ENCODE data around the gene ZXDC.

Gene ZXDC

DNA sequence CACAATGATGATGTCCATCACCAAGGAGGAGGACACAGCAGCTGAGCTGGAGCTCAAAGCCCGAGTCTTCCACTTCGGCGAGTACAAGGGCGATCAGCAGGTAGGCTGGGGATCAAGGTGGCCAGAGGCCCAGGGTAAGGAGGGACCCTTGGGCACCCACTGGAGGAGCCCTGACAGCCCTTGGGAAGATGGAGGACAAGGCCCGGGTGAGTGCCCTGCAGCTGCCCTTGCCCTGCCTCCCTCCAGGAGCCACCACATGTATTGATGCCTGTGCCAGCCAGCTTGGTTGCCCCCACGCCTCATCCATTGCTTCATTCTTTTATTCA is 42.6 kb downstream of the ZXDC start:
- Histone ChIP-seq H3K36me3 (no peaks in the 10 kb centered on the region), H3K9me3 (no peaks in the 10 kb centered on the region), H3K4me3 (ENCODE audit: low read depth, low read length) (no peak overlapping the region), H3K4me1 (no peaks in the 10 kb centered on the region), H3K27me3 (no peaks in the 10 kb centered on the region)
- DNase-seq, result no peak
- TF ChIP-seq, protein P1, sequence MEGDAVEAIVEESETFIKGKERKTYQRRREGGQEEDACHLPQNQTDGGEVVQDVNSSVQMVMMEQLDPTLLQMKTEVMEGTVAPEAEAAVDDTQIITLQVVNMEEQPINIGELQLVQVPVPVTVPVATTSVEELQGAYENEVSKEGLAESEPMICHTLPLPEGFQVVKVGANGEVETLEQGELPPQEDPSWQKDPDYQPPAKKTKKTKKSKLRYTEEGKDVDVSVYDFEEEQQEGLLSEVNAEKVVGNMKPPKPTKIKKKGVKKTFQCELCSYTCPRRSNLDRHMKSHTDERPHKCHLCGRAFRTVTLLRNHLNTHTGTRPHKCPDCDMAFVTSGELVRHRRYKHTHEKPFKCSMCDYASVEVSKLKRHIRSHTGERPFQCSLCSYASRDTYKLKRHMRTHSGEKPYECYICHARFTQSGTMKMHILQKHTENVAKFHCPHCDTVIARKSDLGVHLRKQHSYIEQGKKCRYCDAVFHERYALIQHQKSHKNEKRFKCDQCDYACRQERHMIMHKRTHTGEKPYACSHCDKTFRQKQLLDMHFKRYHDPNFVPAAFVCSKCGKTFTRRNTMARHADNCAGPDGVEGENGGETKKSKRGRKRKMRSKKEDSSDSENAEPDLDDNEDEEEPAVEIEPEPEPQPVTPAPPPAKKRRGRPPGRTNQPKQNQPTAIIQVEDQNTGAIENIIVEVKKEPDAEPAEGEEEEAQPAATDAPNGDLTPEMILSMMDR (IDR thresholded peaks at IDR 0.05; ENCODE audit: low read depth, low read length), result no peak

DNA sequence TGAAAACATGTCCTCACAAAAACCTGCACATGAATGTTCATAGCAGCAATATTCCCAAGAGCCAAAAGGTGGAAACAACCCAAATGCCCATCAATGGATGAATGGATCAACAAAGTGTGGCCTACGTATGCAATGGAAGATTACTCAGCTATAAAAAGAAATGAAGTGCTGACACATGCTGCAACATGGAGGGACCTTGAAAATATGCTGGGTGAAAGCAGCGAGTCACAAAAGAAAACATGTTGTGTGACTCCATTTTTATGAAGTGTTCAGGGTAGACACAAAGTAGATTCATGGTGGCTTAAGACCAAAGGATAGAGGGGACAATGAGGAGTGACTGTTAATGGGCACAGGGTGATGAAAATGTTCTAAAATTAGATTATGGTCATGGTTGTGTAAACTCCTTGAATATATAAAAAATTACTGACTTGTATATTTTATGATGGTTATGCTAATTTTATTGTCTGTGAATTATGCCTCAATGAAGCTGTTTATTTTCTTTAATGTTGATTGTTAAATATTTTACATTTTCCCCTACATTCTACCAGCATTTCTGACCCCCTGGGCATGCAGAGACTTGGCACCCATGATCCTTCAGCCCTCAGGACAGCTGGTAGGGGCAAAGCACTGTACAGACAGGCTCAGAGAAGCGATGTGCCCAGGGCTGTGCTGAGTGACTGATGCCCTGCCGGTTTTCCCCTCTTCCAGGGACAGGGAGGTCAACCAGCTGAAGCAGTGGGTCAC is 43.2 kb downstream of the ZXDC start:
- H3K9me3 ChIP-seq, result no peaks in the 10 kb centered on the region
- no peaks in the 10 kb centered on the region for H3K4me1 ChIP-seq
- no peak overlapping the region for H3K4me3 ChIP-seq (ENCODE audit: low read depth, low read length)
- no peaks in the 10 kb centered on the region for H3K36me3 ChIP-seq
- TF ChIP-seq, protein P1 (IDR thresholded peaks at IDR 0.05; ENCODE audit: low read depth, low read length), result no peak
- H3K27me3 ChIP-seq, result no peaks in the 10 kb centered on the region
- DNase-seq, result no peak

DNA sequence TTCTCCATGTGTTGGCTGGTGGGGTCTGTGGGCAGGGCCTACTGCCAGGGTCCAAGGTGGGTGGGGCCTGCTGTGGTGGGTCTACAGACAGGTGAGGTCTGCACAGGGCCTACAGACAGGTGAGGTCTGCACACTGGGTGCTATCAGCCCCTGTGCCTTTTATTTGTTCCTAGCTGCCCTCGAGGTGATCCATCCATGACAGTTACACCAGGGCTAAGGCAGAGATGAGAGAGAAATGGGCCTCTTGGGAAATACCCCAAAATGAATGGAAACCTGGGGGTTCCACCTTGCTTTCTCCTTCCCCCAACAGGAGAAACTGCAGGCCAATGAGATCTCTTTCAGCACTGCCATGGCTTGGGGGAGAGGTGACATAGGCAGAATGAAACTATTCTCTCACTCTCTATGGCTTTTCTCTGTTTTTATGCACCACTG is 44.6 kb downstream of the ZXDC start:
- Histone ChIP-seq H3K36me3 (no peaks in the 10 kb centered on the region), H3K9me3 (peaks cover 1% of the 10 kb centered on the region; the same call in 1 of the 2 replicates), H3K4me3 (ENCODE audit: low read depth, low read length) (no peak overlapping the region), H3K4me1 (no peaks in the 10 kb centered on the region), H3K27me3 (no peaks in the 10 kb centered on the region)
- DNase-seq, result no peak
- TF ChIP-seq, protein P1 (IDR thresholded peaks at IDR 0.05; ENCODE audit: low read depth, low read length), result no peak

DNA sequence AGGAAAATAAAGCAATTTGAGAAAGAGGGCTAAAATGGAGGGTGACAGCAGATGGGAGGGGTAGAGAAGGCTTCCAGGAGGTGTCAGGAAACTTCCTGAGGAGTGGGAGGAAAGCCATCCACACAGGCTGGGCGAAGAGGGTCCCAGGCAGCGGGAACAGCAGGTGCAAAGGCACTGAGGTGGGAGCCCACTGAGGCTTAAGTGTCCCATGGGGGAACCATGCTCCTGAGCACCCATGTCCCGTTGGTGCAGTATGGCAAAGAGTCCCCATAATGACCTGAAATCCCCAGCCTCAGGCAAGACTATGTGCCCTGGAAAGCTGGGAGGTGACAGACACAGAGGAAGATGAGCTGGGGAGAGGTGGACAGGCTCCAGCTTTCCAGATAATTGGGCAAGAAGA is 50.9 kb downstream of the ZXDC start:
- no peak for DNase-seq
- H3K36me3 ChIP-seq, result no peaks in the 10 kb centered on the region

DNA sequence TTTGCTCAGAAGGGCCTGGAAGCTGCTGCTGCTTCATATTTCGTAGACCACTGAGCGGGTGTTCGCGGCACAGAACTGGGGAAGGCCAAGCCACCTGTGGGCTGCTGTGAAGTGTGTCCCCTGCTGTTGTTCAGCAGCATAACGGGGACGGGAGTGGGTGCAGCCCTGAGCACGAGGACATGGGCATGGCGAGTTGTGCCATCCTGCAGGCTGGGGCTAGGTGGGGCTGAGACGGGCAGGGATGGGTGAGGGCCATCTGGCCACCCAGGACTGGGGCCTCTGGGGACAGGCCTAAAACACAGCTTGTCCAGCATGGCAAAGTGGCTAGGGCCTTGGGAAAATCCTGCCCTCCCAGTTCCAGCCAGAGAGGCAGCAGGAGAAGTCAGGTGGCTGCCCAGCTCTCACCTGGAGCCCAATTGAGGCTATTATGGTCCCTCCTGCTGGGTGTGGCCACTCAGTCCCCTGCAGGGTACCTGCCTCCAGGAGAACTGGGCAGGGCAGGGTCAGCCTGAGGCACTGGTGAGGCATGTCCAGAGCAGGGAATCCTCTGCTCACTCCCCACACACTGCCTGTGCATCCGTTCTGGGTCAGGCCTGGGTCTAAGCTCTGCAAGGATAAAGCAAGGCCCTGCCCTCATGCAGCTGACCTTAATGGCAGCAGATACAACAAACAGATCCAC is 51.5 kb downstream of the ZXDC start:
- Histone ChIP-seq H3K9me3 (peaks cover 3% of the 10 kb centered on the region; the same call in 1 of the 2 replicates), H3K27me3 (no peaks in the 10 kb centered on the region), H3K4me3 (ENCODE audit: low read depth, low read length) (no peak overlapping the region), H3K4me1 (no peaks in the 10 kb centered on the region), H3K36me3 (no peaks in the 10 kb centered on the region)
- no peak for DNase-seq
- TF ChIP-seq, protein P1 (IDR thresholded peaks at IDR 0.05; ENCODE audit: low read depth, low read length), result no peak

More for the DNA sequence above, 50.9 kb downstream of the ZXDC start:
- H3K4me3 ChIP-seq (ENCODE audit: low read depth, low read length), result no peak overlapping the region
- peaks cover 3% of the 10 kb centered on the region; the same call in 1 of the 2 replicates for H3K9me3 ChIP-seq
- no peaks in the 10 kb centered on the region for H3K4me1 ChIP-seq
- TF ChIP-seq, protein P1 (IDR thresholded peaks at IDR 0.05; ENCODE audit: low read depth, low read length), result no peak
- no peaks in the 10 kb centered on the region for H3K27me3 ChIP-seq

Data from BE2C (cell line).